Measurements from ENCODE around the gene SCGB1D1.

The SCGB1D1 gene

GRCh38 chr11:62237499-62237898, 47.5 kb downstream of the SCGB1D1 start:
- DNase-seq: no peak

DNA sequence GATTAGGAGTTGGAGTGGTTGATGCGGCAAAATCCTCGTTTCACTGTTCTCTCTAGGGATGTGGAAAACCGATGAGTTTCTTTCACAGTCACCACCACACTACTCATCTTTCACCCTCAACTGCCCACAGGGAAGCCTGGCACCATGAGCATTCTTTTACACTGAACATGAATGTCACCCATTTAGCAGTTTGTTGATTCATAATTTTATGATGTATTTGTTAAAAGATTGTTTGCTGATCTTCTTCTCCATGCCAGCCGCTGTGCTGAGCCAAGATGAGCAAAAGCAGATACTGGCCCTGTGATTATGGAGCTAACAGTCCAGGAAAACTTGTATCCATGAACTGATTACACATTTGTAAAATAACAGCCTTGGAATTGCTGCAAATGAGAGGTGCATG, 48.1 kb downstream of the SCGB1D1 start:
- no peak for DNase-seq

DNA sequence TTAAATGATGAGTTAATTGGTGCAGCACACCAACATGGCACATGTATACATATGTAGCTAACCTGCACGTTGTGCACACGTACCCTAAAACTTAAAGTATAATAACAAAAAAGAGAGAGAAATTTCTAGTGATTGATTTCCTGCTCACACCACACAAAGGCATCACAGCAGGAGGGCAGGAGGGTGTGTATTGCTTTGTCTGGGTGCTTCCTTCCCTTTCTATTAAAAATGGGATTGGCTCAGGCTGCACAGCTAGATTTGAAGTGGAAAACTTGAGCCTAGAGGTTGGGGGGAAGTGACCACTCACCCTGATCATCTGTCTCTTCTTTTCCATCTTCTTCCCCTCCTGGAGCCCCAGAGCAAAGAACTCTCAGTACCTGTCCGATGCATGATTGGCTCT, 51.1 kb downstream of the SCGB1D1 start:
- DNase-seq: no peak

DNA sequence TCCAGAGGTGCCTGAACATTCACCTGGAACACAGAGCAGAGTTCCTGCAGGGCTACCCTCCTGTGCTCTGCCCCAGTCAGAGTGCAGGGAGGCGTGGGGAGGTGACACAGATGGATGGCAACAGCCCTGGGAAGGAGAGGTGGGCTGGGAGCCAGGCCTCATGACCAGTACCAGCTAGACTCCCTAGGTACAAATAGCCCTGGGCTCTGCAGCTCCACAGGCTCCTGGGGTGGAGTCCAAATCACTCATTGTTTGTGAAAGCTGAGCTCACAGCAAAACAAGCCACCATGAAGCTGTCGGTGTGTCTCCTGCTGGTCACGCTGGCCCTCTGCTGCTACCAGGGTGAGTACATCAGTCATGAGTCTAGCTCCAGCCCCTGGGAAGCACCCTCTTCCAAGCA, 52.0 kb downstream of the SCGB1D1 start, which contains the start of gene SCGB1D2:
TSS of gene SCGB1D2 (plus strand) at position 219 of the 400 bp plus-strand sequence. CDS start at position 288, 69 bp downstream.
- no peak for DNase-seq
